Cardiac muscle cell (in vitro differentiated cells and primary cell): ENCODE results near the gene CAD. TPM values are rescaled to one million over a fixed set of nuclear protein-coding genes. Genes with fewer than 3 reads are reported as not detected.
"Not testable (repeated sequence)": the region's sequence is repeated elsewhere in the genome, so short reads cannot be mapped to it uniquely, and the experiment has no call there.

Experiments
- DNase-seq, 2 donors: peaks; one replicate each; pipeline versions ENCODE4 v3.0.0 to v3.0.0-alpha.2; 2010 to 2017; ENCODE audit warnings: low read depth in 1 of 2, low spot score in 1 of 2
- H3K27ac ChIP-seq: fragments of 200-600 bp; sonication (generic); 2 replicates; pipeline ENCODE4 v1.5.1; 2016
- H3K27me3 ChIP-seq: fragments of 200-600 bp; sonication (generic); 2 replicates; pipeline ENCODE4 v1.6.0; 2016; ENCODE audit warnings: control low read depth
- H3K36me3 ChIP-seq: fragments of 200-600 bp; sonication (generic); 2 replicates; pipeline ENCODE4 v1.5.1; 2016; ENCODE audit warnings: control low read depth
- H3K4me1 ChIP-seq: fragments of 200-600 bp; sonication (generic); 2 replicates; pipeline ENCODE4 v1.8.1; 2017; ENCODE audit warnings: low read depth, mild to moderate bottlenecking, mixed run types
- H3K4me3 ChIP-seq: fragments of 200-600 bp; sonication (generic); 2 replicates; pipeline ENCODE4 v1.5.1; 2016; ENCODE audit warnings: mild to moderate bottlenecking
- H3K9me3 ChIP-seq: fragments of 200-600 bp; sonication (generic); 2 replicates; pipeline ENCODE4 v1.5.1; 2017; ENCODE audit warnings: low read depth, mild to moderate bottlenecking, control low read depth
- polyA plus RNA-seq: library from polyadenylated mRNA; unstranded; fragments of >200 nt; fragmentation: Nextera tagmentation; extraction: Ambion mirVana; gene quantifications from 2 replicates; pipeline ENCODE4 v1.2.1, GENCODE V29; 2016
- total RNA-seq: library from RNA; depleted of rRNA; stranded (reverse); fragments of >200 nt; gene quantifications from 2 replicates; pipeline ENCODE4 v1.2.3, GENCODE V29; 2016
- TF ChIP-seq, protein P1 (sequence below): IDR thresholded peaks from 2 replicates; pipeline ENCODE4 v1.5.1; 2012; ENCODE audit warnings: low read depth, mild to moderate bottlenecking, low read length

The CAD gene
- total RNA-seq (31.1 and 51.7 TPM in 2 replicates), polyA plus RNA-seq (30.1 and 31.0 TPM in 2 replicates)

DNA sequence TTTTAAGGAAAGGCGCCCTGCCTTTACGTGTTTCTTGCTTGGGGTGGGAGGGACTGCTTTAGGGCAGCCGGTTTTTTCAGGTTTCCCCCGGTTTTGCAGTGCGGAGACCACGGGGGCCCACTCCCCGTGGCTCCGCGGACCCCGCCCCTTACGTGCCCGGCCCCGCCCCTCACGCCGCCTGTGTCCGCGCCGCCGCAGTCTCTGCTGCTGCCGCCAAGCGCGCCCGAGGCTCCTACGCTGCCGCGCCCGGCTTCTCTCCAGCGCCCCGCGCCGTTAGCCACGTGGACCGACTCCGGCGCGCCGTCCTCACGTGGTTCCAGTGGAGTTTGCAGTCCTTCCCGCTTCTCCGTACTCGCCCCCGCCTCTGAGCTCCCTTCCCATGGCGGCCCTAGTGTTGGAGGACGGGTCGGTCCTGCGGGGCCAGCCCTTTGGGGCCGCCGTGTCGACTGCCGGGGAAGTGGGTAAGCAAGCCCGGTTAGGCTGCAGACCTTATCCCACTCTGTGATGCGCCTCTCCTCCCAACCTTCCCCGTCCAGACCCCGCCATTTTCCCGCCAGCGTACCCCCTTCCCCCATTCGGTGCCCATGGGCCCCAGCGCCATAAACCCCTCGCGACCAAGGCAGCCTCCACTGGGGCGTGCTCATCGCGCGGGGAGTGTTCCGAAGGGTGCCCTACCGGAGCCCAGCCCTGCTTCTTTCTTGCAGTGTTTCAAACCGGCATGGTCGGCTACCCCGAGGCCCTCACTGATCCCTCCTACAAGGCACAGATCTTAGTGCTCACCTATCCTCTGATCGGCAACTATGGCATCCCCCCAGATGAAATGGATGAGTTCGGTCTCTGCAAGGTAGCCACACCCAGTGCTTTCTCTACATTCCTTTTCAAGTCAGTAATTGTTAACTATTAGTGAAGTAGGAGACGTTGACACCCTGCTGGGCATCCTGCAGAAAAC lies at the start of gene CAD:
TSS of gene CAD (plus strand) at position 197 of the 949 bp plus-strand sequence. CDS start at position 380, 183 bp downstream.
- Histone ChIP-seq H3K4me1 (peaks cover 6% of the 10 kb centered on the region), H3K36me3 (peaks cover 6% of the 10 kb centered on the region), H3K27me3 (no peaks in the 10 kb centered on the region), H3K9me3 (no peaks in the 10 kb centered on the region), H3K27ac (no peak within 1 kb of the TSS), H3K4me3 (peak within 1 kb of the TSS; percentile 42)
- TF ChIP-seq, protein P1, sequence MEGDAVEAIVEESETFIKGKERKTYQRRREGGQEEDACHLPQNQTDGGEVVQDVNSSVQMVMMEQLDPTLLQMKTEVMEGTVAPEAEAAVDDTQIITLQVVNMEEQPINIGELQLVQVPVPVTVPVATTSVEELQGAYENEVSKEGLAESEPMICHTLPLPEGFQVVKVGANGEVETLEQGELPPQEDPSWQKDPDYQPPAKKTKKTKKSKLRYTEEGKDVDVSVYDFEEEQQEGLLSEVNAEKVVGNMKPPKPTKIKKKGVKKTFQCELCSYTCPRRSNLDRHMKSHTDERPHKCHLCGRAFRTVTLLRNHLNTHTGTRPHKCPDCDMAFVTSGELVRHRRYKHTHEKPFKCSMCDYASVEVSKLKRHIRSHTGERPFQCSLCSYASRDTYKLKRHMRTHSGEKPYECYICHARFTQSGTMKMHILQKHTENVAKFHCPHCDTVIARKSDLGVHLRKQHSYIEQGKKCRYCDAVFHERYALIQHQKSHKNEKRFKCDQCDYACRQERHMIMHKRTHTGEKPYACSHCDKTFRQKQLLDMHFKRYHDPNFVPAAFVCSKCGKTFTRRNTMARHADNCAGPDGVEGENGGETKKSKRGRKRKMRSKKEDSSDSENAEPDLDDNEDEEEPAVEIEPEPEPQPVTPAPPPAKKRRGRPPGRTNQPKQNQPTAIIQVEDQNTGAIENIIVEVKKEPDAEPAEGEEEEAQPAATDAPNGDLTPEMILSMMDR: peak; percentile 21
- peak; percentile 89 to 93 for DNase-seq

DNA sequence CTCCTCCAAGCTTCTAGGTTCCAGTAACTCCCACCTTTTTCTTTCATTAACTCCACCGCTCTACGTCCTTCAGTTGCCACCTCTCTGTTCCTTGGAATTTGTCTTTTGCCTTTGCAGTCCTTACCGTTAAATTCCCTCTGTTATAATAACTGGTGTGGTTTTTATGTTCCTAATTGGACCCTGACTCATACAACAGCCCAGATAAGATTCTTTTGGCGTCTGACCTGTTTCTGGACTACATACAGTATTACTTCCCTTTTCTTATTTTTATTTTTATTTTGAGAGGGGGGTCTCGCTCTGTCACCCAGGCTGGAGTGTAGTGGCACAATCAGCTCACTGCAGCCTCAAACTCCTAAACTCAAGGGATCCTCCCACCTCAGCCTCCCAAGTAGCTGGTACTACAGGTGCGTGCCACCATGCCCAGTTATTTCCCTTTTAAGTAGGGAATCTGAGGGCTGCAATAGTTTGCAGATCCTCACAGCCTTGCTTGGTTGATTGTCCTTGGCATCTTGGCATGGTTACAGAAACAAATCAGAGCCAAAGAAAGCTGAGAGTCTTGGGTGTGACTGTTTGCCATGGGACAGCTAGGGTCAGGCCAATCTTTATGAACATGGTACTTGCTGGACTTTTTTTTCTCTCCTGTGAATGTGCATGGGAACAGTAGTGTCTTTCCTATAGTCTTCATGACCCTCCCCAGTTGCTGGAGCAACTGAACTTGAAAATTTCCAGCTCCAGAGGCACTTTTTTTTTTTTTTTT lies 46.4 kb upstream of the CAD start:
- Histone ChIP-seq H3K36me3 (no peaks in the 10 kb centered on the region), H3K4me3 (no peak overlapping the region), H3K9me3 (no peaks in the 10 kb centered on the region), H3K4me1 (peaks cover 4% of the 10 kb centered on the region), H3K27ac (no peak overlapping the region), H3K27me3 (peaks cover 26% of the 10 kb centered on the region)
- TF ChIP-seq, protein P1: no peak
- DNase-seq: peak in 1 of 2 donors; percentile 25

DNA sequence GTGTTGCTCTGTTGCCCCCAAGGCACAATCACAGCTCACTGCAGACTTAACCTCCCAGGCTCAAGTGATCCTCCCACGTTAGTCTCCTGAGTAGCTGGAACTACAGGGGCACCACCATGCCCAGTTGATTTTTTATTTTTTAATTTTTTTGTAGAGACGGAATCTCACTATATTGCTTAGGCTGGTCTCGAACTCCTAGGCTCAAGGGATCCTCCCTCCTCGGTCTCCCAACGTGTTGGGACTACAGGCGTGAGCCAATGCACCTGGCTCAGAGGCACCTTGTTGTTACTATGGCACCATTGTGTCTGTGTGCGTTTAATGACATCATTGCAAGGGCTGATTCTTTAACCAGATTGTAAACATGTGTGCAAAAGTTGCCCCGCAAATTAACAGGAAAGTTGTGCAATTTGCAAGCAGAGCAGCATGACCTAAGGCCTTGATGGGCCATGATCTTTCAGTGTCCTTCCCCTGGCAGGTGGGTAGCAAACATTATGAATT lies 45.8 kb upstream of the CAD start:
- H3K36me3 ChIP-seq: no peaks in the 10 kb centered on the region

DNA sequence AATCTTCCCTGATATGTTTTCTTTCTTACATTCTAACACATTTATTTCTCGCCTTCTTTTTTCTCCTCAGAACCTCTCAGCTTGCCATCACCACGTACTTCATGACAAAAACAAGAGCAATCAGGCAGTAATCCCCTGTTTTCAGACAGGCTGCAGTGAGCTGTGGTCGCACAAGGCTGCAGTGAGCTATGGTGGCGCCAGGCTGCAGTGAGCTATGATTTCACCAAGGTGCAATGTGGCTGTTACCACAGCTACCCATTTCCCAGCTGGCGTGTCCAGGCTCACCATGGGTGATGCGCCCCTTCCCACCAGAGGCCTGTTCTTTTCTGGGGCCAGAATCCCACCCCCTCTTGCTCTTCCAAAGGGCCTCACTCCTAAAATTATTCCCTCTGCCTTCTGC lies 42.5 kb upstream of the CAD start:
- DNase-seq: no peak
- Histone ChIP-seq H3K27ac (no peak overlapping the region), H3K4me3 (no peak overlapping the region), H3K27me3 (peaks cover 26% of the 10 kb centered on the region), H3K4me1 (no peaks in the 10 kb centered on the region), H3K9me3 (no peaks in the 10 kb centered on the region), H3K36me3 (no peaks in the 10 kb centered on the region)
- TF ChIP-seq, protein P1: no peak

More for the DNA sequence above, 45.8 kb upstream of the CAD start:
- H3K4me3 ChIP-seq: no peak overlapping the region
- TF ChIP-seq, protein P1: no peak
- peaks cover 26% of the 10 kb centered on the region for H3K27me3 ChIP-seq
- peaks cover 4% of the 10 kb centered on the region for H3K4me1 ChIP-seq
- H3K9me3 ChIP-seq: no peaks in the 10 kb centered on the region
- H3K27ac ChIP-seq: no peak overlapping the region
- DNase-seq: no peak

DNA sequence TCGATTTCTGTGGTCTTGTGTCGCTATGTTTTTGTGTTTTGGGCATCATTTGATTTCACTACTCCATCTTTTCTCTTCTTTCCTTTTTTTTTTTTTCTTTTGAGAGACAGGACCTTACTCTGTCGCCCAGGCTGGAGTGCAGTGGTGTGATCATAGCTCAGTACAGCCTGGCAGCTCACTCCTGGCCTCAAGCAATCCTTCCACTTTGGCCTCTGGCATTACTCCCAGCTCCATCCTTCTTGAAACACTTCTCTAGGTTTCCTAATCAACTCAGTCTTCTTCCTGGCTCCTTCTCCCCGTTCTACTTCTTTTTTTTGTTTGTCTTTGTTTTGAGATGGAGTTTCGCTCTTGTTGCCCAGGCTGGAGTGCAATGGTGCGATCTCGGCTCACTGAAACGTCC lies 41.8 kb upstream of the CAD start:
- H3K4me1 ChIP-seq: no peaks in the 10 kb centered on the region
- TF ChIP-seq, protein P1: no peak
- DNase-seq: peak in 1 of 2 donors; percentile 71
- no peaks in the 10 kb centered on the region for H3K9me3 ChIP-seq
- peaks cover 22% of the 10 kb centered on the region for H3K27me3 ChIP-seq
- H3K36me3 ChIP-seq: no peaks in the 10 kb centered on the region
- H3K4me3 ChIP-seq: no peak overlapping the region
- no peak overlapping the region for H3K27ac ChIP-seq

DNA sequence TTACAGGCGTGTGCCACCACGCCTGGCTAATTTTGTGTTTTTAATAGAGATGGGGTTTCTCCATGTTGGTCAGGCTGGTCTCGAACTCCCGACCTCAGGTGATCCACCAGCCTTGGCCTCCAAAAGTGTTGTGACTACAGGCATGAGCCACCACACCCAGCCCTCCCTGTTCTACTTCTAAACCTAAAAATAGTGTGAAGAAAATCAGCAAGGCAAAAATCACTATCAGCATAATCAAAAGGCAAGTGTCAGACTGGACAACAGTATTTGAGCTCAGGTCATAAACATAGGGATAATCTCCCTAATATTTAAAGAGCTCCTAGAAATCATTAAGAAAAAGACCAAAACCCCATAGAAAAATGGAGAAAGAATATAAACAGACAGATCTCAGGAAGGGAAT lies 41.4 kb upstream of the CAD start:
- not testable (repeated sequence) for H3K27ac ChIP-seq, H3K9me3 ChIP-seq, H3K36me3 ChIP-seq, H3K4me3 ChIP-seq, DNase-seq, H3K4me1 ChIP-seq
- H3K27me3 ChIP-seq: peaks cover 17% of the 10 kb centered on the region
